Measurements from ENCODE around the gene C12orf57. TPM values are rescaled to one million over a fixed set of nuclear protein-coding genes. Genes with fewer than 3 reads are reported as not detected.
A peak's percentile ranks its signal among the peaks of the same experiment; 100 is the strongest.

The C12orf57 gene
- total RNA-seq, 1 donor from 2014 or later, result 177 TPM

DNA sequence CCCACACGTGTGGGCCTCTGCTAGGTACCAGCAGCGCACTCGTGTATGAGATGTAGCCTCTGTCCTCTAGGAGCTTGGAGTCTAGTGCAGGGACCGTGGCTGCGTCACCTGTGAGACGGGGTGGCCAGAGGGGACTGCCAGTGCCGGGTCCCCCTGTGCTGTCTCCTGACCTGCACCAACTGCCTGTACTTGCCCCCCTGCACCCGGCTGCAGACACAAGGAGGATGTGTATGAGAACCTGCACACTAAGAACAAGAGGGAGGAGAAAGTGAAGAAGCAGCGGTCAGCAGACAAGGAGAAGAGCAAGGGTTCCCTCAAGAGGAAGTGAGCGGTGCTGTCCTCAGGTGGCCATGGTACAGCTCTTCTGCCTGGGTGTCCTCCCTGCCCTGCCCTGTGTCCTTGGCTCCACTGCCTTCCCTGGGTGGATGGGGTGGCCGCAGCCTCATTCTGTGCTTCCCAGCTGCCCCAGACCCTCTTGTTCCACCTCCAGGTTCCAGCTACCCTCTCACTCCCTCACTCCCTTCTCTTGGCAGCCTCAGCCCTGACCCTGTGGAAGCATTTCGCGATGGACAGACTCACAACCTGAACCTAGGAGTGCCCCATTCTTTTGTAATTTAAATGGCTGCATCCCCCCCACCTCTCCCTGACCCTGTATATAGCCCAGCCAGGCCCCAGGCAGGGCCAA lies 16.9 kb downstream of the C12orf57 start:
- peak; percentile 23 for ATAC-seq

DNA sequence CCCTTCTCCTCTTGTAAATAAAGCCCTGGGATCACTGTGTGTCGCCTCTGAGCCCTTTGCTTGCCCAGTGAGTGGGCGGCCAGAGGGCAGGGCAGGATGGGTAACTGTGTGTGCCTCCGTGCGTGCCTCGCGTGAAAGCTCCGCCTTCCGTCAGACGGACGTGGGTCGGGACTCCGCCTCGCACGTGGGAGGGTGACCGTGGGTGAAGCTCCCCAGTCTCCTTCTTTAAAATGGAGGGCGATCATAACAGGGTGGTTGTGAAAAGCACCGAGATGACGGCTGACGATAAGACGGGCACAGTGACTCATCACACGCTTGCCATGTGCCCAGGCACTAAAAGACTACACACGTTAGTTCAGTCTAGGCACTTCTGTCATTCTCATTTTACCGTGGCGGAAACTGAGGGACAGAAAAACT lies 17.5 kb downstream of the C12orf57 start:
- DNase-seq (ENCODE audit: low spot score) (peak; percentile 84), ATAC-seq (peak; percentile 56)
- intact Hi-C loops (cut with DNase I), result loop anchor here (10.0 kb wide), 1 partner anchor 154 kb away; no protein-coding TSS in a partner anchor

More for the DNA sequence above, 16.9 kb downstream of the C12orf57 start:
- intact Hi-C loops (cut with DNase I), result loop anchor here (10.0 kb wide), 1 partner anchor 154 kb away; no protein-coding TSS in a partner anchor
- DNase-seq (ENCODE audit: low spot score), result peak; percentile 59

DNA sequence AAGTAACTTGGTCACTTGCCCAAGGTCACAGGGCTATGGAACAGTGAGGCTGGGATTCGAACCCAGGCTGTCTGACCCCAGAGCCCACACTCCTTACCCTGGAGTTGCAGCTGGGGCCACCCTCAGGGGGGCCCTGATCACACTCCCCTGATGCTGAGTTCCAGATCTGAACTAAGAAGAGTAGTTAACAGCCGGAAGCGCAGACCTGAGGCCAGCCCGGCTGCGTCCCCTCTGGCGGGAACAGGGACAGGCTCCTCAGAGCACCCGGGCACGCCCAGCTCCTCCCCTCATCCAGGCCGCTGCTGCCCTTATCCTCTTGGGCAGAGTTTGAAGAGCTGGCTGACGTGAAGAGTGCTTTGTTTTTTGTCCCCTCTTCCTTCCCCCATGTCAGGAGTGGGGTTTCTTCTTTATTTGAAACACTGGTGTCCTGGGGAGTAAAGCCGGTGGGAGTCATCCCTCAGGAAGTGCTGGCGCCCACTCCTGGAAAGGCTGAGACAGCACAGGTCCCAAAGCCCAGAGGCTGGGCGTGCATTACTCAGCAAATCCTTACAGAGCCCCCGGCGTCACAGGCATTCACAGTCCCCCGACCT lies 18.0 kb downstream of the C12orf57 start:
- intact Hi-C loops (cut with DNase I), result loop anchor here (10.0 kb wide), 1 partner anchor 153 kb away; no protein-coding TSS in a partner anchor
- DNase-seq (ENCODE audit: low spot score), result peak; percentile 74
- ATAC-seq, result peak; percentile 57

DNA sequence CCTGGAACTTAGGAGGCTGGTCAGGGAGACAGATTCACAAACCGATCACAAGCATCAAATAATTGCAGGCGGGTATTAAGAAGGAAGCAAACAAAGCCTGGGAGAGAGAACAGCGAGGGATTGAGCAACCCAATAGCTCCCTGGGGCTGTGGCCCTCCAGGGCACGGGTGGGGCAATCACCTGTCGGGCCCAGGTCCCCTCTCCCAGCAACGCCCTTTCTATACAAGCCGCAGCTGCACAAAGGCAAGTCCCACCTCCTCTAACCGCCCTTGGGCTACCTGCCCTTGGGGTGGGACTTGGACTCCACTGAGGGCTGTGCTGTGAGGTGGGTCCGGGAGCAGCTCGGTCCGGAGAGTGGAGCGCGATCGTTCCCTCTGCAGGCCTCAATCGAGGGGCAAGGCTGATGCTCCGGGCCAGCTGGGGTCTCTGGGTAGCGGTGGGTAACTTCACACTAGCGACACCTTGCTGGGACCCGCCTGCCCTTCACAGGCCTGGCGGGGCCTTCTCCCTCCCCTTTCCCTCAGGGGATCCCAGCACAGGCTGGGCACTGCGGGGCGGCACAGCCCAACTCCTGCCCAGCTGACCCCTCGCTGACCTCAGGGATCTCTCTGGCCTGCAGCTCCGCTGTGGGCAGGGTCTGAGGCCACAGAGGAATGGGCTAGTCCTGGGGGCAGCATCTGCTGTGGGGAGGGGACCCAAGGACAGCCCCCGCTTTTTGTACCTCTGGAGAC lies 18.6 kb downstream of the C12orf57 start:
- intact Hi-C loops (cut with DNase I), result loop anchor here (10.0 kb wide), 1 partner anchor 152 kb away; no protein-coding TSS in a partner anchor
- DNase-seq (ENCODE audit: low spot score) (peak; percentile 59), ATAC-seq (peak; percentile 1)

DNA sequence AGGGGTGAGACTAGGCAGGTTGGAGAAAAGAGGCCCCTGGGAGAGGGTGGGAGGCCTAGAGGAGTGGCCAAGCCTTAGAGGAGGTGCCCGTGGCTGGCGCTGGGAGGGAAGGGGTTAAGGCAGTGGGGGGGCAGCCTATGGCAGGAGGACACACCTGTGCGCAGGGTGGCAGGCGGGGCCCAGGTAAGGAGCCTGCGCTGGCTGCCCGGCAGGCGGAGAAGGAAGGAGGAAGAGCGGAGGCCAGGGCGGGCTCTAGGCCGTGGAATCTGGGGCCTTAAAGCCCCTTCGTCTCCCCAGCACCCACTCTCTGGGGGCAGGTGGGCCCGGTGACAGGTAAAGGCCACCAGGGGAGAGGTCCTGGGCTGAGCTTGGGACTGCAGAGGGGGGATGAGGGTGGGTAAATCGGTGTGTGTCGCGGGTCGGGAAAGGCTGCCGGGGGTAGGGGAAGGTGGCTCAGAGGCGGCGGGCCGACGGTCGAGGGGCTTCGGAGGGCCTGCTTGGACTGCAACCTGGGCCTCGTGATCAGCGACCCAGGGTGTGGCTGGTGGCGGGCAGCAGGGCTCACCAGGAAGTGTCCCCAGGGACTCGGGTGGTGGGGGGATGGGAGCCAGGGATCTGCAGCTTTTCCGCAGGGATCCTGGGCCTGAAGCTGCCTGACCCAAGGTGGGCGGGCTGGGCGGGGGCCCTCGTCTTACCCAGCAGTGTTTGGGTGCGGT lies 19.4 kb downstream of the C12orf57 start:
- ATAC-seq (no peak), DNase-seq (ENCODE audit: low spot score) (peak; percentile 68)
- intact Hi-C loops (cut with DNase I), result loop anchor here (10.0 kb wide), 1 partner anchor 152 kb away; no protein-coding TSS in a partner anchor

DNA sequence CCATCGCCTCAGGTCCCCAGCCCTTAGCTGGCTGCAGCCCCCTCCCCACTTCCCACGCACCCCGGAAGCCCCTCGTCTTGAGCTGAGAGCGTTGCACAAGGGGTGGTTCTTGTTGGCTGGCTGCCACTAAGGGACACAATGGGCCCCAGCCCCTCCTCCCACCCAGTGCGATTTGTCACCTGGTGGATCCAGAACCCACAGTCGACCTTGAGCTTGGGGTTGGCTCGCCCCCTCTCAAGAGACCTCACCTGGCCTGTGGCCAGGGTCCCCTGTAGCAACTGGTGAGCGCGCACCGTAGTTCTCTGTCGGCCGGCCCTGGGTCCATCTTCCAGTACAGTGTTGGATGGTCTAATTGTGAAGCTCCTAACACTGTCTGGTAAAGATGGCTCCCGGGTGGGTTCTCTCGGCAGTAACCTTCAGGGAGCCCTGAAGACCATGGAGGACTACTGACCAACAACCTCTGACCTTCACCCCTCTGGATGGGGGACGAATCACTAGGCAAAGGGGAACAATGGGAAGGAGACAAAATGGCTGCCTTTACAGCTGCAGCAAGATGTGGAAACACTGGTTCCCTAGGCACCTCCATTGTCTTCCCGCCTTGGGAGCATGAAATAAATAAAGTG lies 20.1 kb downstream of the C12orf57 start:
- no peak for DNase-seq (ENCODE audit: low spot score)
- no peak for ATAC-seq
- intact Hi-C loops (cut with DNase I), result loop anchor here (10.0 kb wide), 1 partner anchor 151 kb away; no protein-coding TSS in a partner anchor

DNA sequence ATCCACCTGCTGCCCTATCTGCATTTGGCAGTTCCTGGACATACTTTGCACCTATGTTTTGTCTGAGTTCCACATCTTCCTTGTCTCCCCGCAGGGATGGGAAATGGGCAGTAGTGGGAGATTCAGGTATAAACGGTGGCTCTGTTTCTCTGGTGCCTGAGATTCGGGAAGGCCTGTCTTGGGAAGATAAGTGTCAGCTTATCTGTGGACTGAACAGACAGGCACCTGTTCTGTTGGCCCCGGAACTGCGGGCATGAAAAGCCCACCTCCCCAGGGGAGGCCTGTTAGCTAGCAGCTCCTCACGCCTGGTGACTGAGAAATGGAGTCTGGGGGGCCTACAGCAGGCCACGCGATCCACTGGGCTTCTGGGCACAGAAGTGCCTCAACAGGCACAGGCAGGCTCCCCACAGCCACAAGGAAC lies 20.8 kb downstream of the C12orf57 start:
- ATAC-seq (no peak), DNase-seq (ENCODE audit: low spot score) (no peak)
- intact Hi-C loops (cut with DNase I), result loop anchor here (10.0 kb wide), 1 partner anchor 150 kb away; no protein-coding TSS in a partner anchor

DNA sequence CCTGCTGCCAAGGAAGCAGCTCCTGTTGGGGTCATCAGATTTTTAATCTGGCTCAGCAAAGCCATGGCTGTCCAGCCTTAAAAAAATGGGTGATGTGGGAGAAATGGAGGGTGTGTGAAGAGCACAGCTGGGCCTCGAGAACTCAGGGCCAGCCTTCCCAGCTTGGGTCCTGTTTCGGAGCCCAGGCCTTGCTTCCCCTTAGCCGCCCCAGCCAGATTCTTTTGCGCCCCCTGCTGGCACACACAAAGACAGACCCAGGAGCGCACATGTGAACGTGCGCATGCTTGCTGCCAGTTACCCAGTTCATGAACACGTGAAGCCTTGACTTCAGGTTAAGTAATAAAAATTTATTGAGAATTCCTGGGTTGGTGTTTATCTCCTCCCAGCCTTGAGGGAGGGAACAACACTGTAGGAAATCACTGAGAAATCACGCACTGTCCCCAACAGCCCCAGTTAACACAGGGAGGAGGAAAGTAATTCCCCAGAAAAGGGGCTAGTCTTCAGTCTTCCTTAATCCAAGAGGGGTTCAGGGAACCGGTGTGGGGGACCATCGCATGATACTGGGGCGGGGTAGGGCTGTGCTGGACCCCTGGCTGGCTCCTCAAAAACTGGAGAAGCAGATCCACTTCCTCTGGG lies 21.3 kb downstream of the C12orf57 start:
- intact Hi-C loops (cut with DNase I), result loop anchor here (10.0 kb wide), 1 partner anchor 150 kb away; no protein-coding TSS in a partner anchor
- DNase-seq (ENCODE audit: low spot score) (peak; percentile 93), ATAC-seq (peak; percentile 80)

DNA sequence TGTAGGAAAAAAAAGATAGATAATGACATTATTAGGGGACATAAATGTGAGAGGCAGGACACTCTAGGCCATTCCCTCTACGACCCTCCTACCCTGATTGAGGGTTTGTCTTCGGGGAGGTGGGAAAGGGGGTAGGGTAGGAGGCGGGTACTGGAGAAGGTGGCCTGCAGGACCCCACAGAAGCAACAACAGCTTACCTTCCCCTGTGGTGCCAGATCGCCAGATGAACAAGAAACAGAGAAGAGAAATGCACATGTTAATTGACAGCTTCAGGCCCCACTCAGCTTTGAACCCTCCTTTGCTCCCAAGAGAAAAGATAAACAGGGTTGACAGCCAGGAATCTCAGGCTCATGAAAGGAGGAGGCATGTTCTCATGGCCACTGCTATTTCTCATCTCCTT lies 21.9 kb downstream of the C12orf57 start:
- DNase-seq (ENCODE audit: low spot score) (no peak), ATAC-seq (no peak)
- intact Hi-C loops (cut with DNase I), result loop anchor here (10.0 kb wide), 1 partner anchor 149 kb away; no protein-coding TSS in a partner anchor

DNA sequence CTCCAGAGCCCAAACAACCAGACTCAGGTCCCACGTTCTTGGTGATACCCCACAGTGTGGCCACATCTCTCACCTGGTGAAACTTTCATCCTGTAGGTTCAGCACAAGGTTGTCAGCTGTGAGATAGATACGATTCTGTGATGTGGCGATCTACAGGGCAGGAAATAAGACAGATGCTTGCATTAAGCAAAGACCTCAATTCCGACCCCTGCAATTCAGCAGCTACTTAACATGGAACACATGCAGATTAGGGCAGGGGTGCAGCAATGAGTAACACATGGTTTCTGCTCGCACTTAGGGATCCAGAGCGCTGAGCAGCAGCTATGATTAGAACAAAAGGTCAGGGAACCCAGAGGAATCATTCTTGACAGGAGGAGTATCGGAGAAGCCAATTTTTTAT lies 22.5 kb downstream of the C12orf57 start:
- DNase-seq (ENCODE audit: low spot score), result no peak
- ATAC-seq, result no peak
- intact Hi-C loops (cut with DNase I), result loop anchor here (10.0 kb wide), 1 partner anchor 148 kb away; no protein-coding TSS in a partner anchor

DNA sequence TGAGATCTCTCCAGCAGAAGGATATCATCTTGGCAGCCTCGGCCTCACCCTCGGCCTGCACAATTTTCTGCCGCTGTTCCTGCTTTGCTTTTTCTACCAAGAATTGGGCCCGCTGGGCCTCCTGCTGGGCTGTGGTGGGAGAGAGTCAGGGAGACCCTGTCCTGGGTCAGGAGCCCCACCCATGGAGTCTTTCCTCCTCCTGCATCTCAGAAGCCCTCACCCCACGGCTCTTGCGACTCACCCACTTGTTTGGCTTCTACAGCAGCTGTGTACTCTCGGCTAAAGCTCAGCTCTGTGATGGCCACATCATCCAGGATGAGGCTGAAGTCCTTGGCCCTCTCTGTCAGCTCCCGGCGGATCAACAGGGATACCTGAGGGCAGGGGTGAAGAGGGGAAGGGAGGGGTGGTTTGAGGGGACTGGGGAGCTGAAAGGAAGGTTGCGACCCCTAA lies 23.9 kb downstream of the C12orf57 start:
- intact Hi-C loops (cut with DNase I), result loop anchor here (10.0 kb wide), 1 partner anchor 147 kb away; no protein-coding TSS in a partner anchor
- no peak for ATAC-seq
- no peak for DNase-seq (ENCODE audit: low spot score)

DNA sequence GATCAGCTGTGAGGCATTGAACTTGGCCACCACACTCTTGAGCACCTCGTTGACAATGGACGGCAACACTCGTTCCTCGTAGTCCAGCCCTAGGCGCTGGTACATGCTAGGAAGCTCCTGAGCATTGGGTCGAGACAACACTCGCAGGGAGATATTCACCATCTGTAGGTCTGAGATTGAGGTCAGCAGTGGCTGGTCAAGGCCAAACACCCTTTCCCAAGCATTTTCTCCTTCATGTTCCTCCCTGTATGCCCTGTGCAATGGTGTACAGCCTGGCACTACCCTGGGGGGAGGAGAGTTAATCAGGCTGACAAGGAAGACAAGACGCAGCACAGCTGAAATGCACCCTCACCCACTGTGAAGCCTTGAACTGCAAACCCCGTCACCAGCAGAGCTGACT lies 24.6 kb downstream of the C12orf57 start:
- intact Hi-C loops (cut with DNase I), result loop anchor here (10.0 kb wide), 1 partner anchor 146 kb away; no protein-coding TSS in a partner anchor
- ATAC-seq (no peak), DNase-seq (ENCODE audit: low spot score) (no peak)

DNA sequence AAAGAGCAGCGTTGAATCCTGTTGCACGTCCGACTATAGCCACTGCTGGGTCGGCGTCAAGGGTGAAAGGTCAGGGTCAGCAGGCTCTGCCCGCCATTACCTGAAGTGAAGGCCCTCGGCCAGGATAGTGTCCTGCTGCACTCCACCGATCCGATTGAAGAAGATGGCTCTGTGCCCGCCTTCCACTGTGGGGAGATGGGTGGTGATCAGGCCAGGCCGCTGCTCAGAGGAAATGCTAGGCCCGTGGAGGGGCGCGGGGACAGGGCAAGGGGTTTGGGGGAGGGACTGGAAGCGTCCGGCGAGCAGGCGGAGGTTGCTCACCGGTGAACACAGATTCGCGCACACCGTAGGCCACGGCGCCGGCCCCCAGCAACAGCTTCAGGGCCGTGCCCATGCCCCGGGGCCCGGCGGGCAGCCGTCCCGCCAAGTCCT lies 26.3 kb downstream of the C12orf57 start:
- DNase-seq (ENCODE audit: low spot score) (no peak), ATAC-seq (peak; percentile 17)
- intact Hi-C loops (cut with DNase I), result no loop called here

DNA sequence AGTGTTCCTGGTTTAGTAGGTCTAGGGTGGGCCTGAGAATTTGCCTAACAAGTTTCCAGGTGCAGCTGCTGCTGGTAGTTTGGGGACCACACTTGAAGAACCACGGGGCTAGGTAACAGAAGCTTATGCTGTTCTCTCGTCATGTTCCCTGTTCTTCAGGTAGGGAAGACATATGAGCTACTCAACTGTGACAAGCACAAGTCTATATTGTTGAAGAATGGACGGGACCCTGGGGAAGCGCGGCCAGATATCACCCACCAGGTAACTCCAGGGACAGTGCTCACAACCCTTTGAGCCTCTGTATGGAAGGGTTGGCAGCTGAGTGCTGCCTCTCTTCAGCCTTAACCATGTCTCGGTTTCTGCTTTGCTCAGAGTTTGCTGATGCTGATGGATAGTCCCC lies 30.4 kb downstream of the C12orf57 start:
- DNase-seq (ENCODE audit: low spot score), result no peak
- no peak for ATAC-seq
- intact Hi-C loops (cut with DNase I), result no loop called here

DNA sequence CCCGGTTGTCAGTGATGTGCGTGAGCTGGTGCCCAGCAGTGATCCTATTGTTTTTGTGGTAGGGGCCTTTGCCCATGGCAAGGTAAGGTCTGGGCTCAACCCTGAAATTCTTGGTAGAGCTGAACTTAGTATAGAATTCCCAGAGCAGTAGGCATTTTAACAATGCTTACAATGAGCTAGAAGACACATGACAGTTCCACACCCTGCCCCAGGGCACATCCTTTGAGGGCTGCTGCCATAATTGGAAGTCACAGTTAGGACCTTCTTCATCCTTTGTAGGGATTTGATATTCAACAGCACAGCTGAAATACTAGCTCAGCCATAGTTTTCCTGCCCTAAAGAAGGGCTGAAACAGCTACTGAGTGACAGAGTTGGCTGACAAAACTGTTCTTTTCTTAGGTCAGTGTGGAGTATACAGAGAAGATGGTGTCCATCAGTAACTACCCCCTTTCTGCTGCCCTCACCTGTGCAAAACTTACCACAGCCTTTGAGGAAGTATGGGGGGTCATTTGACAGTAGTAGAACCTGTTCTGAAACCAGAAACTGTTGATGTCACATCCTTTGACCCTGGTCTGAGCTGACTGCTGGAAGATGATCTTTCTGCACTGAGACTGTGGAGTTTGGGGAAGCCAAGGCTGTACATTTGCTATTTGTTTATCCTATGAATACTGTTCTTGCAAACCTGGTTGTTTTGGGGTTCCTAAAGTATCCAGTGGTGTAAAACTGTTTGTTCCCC lies 31.6 kb downstream of the C12orf57 start:
- intact Hi-C loops (cut with DNase I), result no loop called here
- DNase-seq (ENCODE audit: low spot score) (no peak), ATAC-seq (no peak)

DNA sequence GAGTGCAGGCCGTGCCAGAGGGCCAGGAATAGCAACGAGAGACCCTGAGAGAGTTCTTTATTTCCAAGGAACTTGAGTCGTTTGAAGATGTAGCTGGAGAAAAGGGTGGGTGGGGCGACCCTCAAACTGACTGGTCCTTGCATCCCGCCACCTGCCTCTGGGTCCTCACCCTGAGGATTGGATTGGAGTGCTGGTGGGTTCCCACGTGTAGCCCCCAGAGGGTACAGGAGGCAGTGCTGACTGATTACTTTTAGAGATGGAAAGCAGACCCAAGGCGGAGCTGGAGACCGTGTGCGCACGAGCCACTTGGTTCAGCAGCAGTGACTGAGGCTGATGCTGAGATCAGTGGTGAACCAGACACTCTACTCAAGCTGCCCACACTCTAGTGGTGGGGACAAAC lies 33.8 kb downstream of the C12orf57 start:
- intact Hi-C loops (cut with DNase I), result no loop called here
- no peak for DNase-seq (ENCODE audit: low spot score)
- no peak for ATAC-seq

DNA sequence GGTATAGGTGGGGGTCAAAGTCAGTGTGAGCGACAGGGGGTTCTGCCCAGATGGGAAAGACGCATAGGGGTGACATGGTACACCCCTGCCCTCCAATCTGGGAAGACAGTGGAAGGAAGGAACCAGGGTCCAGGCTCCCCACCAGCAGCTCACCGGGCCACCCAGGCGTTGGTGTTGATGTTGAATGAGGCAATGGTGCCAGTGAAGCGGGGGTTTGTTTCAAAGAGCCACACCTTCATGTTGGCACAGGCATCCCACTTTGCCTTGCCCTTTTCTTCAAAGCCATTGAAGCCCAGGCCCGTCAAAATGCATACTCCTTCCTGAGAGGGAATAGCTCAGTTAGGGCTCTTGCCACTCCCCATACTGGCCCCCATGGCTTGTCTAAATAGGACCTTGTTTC lies 34.4 kb downstream of the C12orf57 start:
- DNase-seq (ENCODE audit: low spot score), result no peak
- ATAC-seq, result no peak
- intact Hi-C loops (cut with DNase I), result no loop called here

All from sciatic nerve (tissue), 2 donors.